ENCODE measurements around the gene ODF2L.

- TF ChIP-seq CTCF (conservative IDR thresholded peaks at IDR 0.05), result no peak
- TF ChIP-seq ZFX (IDR thresholded peaks at IDR 0.05), result no peak
Observed at GRCh38 chr1:86416343-86416742, 20.2 kb upstream of the ODF2L start.

Data from C4-2B (cell line).